ENCODE data around the gene ZNF311.

- no peak for TF ChIP-seq EGR1 (IDR thresholded peaks at IDR 0.05)
- no peak for TF ChIP-seq NFIC (IDR thresholded peaks at IDR 0.05)
- TF ChIP-seq MAX (IDR thresholded peaks at IDR 0.05), result no peak
- TF ChIP-seq CEBPB (IDR thresholded peaks at IDR 0.05), result no peak
- TF ChIP-seq TAF1 (IDR thresholded peaks at IDR 0.05; ENCODE audit: low read depth), result no peak
- no peak for TF ChIP-seq EP300 (IDR thresholded peaks at IDR 0.05; ENCODE audit: borderline replicate concordance)
- TF ChIP-seq FOXM1 (IDR thresholded peaks at IDR 0.05; ENCODE audit: borderline replicate concordance, low read depth), result no peak
- TF ChIP-seq REST (IDR thresholded peaks at IDR 0.05; ENCODE audit: low read depth), result no peak
- no peak for TF ChIP-seq RAD21 (IDR thresholded peaks at IDR 0.05; ENCODE audit: low read depth)
Measured at GRCh38 chr6:29008089-29008488, 3.0 kb upstream of the ZNF311 start.
